ENCODE results near the gene CARMIL1.

DNA sequence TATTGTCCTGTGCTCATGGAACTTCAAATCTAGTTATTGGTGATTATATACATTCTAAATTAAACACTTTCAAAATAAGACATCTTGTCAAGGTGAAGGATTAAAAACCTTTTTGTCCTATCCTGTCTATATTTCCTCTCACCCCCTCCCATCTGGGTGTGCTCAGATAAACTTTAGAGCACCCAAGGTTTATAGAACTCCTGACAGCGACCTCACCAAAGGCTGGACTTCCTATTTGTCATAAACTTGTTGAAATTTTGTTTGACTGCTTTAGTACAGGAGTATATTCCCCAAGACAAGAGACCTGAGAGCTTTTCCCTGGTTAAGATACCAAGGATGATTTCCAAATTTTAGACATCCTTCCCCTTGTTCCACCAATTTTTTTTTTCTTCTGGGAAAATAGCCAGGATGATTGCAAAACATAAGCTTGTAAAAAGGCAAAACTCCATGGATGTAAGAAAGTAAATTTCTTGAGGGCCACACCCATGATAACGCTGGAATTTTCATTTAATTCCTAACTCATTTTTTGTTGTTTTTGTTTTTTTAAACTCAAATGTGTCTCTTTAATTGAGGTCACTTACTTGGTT is 33.0 kb downstream of the CARMIL1 start:
- TF ChIP-seq, protein P1, sequence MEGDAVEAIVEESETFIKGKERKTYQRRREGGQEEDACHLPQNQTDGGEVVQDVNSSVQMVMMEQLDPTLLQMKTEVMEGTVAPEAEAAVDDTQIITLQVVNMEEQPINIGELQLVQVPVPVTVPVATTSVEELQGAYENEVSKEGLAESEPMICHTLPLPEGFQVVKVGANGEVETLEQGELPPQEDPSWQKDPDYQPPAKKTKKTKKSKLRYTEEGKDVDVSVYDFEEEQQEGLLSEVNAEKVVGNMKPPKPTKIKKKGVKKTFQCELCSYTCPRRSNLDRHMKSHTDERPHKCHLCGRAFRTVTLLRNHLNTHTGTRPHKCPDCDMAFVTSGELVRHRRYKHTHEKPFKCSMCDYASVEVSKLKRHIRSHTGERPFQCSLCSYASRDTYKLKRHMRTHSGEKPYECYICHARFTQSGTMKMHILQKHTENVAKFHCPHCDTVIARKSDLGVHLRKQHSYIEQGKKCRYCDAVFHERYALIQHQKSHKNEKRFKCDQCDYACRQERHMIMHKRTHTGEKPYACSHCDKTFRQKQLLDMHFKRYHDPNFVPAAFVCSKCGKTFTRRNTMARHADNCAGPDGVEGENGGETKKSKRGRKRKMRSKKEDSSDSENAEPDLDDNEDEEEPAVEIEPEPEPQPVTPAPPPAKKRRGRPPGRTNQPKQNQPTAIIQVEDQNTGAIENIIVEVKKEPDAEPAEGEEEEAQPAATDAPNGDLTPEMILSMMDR (IDR thresholded peaks at IDR 0.05) = no peak
- no peak for TF ChIP-seq POLR2A (IDR thresholded peaks at IDR 0.05)
